Epithelial cell of esophagus (primary cell): ENCODE data around the gene CSK.
A peak's percentile ranks its signal among the peaks of the same experiment; 100 is the strongest.

Source experiments
- DNase-seq: peaks from one replicate; pipeline ENCODE4 v3.0.0; 2010; ENCODE audit warnings: low read depth
- H3K4me3 ChIP-seq: 2 replicates; pipeline ENCODE4 v1.5.1; 2011; ENCODE audit warnings: mild to moderate bottlenecking, low read length, control low read depth
- TF ChIP-seq, protein P1 (sequence below): IDR thresholded peaks from 2 replicates; pipeline ENCODE4 v1.5.1; 2011; ENCODE audit warnings: low read depth, mild to moderate bottlenecking, low read length, control low read depth, inconsistent platforms; ENCODE audit not compliant: insufficient read depth; ENCODE audit errors: missing control alignments

Gene CSK

DNA sequence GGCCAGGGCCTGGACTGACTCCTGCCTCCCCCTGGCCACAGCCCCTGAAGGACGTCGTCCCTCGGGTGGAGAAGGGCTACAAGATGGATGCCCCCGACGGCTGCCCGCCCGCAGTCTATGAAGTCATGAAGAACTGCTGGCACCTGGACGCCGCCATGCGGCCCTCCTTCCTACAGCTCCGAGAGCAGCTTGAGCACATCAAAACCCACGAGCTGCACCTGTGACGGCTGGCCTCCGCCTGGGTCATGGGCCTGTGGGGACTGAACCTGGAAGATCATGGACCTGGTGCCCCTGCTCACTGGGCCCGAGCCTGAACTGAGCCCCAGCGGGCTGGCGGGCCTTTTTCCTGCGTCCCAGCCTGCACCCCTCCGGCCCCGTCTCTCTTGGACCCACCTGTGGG lies 20.4 kb downstream of the CSK start:
- H3K4me3 ChIP-seq, result no peak overlapping the region
- TF ChIP-seq, protein P1, sequence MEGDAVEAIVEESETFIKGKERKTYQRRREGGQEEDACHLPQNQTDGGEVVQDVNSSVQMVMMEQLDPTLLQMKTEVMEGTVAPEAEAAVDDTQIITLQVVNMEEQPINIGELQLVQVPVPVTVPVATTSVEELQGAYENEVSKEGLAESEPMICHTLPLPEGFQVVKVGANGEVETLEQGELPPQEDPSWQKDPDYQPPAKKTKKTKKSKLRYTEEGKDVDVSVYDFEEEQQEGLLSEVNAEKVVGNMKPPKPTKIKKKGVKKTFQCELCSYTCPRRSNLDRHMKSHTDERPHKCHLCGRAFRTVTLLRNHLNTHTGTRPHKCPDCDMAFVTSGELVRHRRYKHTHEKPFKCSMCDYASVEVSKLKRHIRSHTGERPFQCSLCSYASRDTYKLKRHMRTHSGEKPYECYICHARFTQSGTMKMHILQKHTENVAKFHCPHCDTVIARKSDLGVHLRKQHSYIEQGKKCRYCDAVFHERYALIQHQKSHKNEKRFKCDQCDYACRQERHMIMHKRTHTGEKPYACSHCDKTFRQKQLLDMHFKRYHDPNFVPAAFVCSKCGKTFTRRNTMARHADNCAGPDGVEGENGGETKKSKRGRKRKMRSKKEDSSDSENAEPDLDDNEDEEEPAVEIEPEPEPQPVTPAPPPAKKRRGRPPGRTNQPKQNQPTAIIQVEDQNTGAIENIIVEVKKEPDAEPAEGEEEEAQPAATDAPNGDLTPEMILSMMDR, result no peak
- DNase-seq, result no peak

GRCh38 chr15:74802862-74803447 lies 21.1 kb downstream of the CSK start:
- no peak overlapping the region for H3K4me3 ChIP-seq
- TF ChIP-seq, protein P1, result no peak
- DNase-seq, result no peak

GRCh38 chr15:74804935-74805334 lies 23.1 kb downstream of the CSK start:
- TF ChIP-seq, protein P1, result no peak
- DNase-seq, result no peak
- H3K4me3 ChIP-seq, result no peak overlapping the region

DNA sequence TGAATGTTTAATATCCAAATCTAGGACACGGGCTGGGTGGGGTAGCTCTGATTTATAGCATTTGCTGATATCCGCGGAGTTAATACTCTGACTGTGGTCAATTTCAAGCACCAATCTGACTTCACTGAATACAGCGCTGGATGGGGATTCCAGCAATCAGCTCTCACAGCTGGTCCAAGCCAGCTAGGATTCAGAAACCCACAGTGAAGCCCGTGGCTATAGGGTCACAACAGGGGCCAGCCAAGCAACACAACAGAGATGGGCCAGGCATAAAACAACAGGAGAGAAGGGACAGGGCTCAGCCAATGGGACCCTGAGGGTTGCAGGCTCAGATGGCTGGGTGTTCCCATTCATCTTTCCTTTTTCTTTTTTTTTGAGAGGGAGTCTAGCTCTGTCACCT lies 25.4 kb downstream of the CSK start:
- H3K4me3 ChIP-seq, result no peak overlapping the region
- TF ChIP-seq, protein P1, result no peak
- no peak for DNase-seq

DNA sequence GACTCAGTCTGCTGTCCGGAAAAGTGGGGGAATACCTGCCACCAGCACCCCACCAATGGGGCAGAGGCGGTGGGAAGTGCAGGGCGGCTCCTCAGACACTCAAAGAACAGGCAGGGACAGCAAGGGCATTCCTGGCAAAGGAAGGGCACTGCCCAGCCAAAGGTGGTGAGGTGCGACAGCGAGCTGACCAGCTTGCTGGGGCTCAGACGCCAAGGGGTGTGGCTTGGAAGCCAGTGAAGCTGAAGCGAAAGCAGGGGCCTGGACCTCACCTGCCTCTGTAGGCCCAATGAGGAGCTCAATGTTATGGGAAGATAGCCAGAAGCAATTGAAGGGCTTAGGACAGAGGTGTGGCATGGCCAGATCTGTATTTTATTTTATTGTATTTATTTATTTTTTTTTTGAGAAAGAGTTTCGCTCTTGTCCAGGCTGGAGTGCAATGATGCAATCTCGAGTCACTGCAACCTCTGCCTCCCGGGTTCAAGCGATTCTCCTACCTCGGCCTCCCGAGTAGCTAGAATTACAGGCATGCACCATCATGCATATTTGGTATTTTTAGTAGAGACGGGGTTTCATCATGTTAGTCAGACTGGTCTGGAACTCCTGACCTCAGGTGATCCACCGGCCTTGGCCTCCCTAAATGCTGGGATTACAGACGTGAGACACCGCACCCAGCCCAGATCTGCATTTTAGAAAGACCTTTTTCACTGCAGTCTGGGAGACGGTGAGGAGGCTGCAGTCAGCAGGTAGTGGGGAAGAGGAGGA lies 26.4 kb downstream of the CSK start:
- peak; percentile 48 for DNase-seq
- no peak overlapping the region for H3K4me3 ChIP-seq
- TF ChIP-seq, protein P1, result no peak

GRCh38 chr15:74808840-74809229 lies 27.0 kb downstream of the CSK start:
- TF ChIP-seq, protein P1, result no peak
- no peak for DNase-seq
- H3K4me3 ChIP-seq, result no peak overlapping the region

DNA sequence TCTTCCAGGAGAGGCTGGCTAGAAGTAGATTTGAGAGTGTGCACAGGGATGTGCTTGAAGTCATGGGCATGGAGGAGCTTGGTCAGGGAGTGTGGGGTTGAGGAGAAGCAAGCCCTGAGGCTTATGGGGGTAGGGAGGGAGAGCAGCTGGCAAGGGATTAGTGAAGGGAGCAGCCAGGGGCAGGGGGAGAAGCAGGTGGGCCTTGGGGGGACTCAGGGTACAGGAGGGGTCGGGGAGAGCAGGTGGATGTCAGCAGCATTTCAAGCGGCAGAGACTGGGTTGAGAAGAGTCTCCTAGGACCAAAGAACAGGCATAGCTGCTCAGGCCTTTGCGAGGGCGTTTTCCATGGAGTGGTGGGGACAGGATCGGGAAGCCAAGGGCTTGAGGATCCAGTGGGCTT lies 27.4 kb downstream of the CSK start:
- DNase-seq, result no peak
- TF ChIP-seq, protein P1, result no peak
- H3K4me3 ChIP-seq, result no peak overlapping the region
